GM12878 (cell line): ENCODE results near the gene FXYD6. TPM values are rescaled to one million over a fixed set of nuclear protein-coding genes. Genes with fewer than 3 reads are reported as not detected.

Source experiments
- ATAC-seq: fragments of 200-7000 bp; cut with Tn5 transposase; 3 replicates; pipeline ENCODE4 v1.9.1; 2020; ENCODE audit warnings: mild to moderate bottlenecking, moderate library complexity
- BruUV-seq: library from RNA; stranded (reverse); fragments of 400-500 nt; replicated peaks from 2 replicates; lab custom pipeline; 2021; lab: Mats Ljungman, UMichigan
- CTCF ChIA-PET: fragments of 300-600 bp; sonication (Branson Sonifier 250); formaldehyde crosslinking; extraction: SDS; loops from one replicate; lab custom pipeline; 2021; ENCODE audit warnings: inconsistent platforms; lab: Yijun Ruan, JAX
- POLR2A ChIA-PET: fragments of 350-600 bp; formaldehyde crosslinking; extraction: SDS; loops from one replicate; lab custom pipeline; 2021; ENCODE audit warnings: inconsistent platforms; lab: Charles Lee
- RAD21 ChIA-PET: fragments of 300-600 bp; sonication (Branson Sonifier 250); formaldehyde crosslinking; loops from one replicate; lab custom pipeline; 2023; ENCODE audit warnings: antibody characterized with exemption; ENCODE audit not compliant: unreplicated experiment; lab: Charles Lee
- SMC1A ChIA-PET: fragments of 300-600 bp; sonication (Branson Sonifier 250); formaldehyde crosslinking; loops from one replicate; lab custom pipeline; 2023; ENCODE audit not compliant: unreplicated experiment, uncharacterized antibody; lab: Charles Lee
- DNase-seq: peaks from one replicate; pipeline ENCODE4 v3.0.0-alpha.2; 2011; ENCODE audit warnings: low read depth, low spot score
- FAIRE-seq: peaks from 3 replicates; lab custom pipeline; 2011; peaks lifted over from hg19 to GRCh38; lab: Jason Lieb, UNC
- H2AFZ ChIP-seq: 2 replicates; pipeline ENCODE4 v1.6.0; 2011; ENCODE audit warnings: low read depth, low read length, control low read depth; ENCODE audit not compliant: control insufficient read depth
- H3K27ac ChIP-seq: 2 replicates; pipeline ENCODE4 v1.5.1; 2011; ENCODE audit warnings: control low read depth; ENCODE audit not compliant: control insufficient read depth, insufficient read depth
- H3K27me3 ChIP-seq, 2 experiments: replicated peaks in 1 of 2; 2 replicates each; pipeline versions ENCODE4 v1.6.0 to v1.6.1; 2011; ENCODE audit warnings: low read length in 1 of 2; ENCODE audit not compliant: control insufficient read depth in 2 of 2, insufficient read depth in 2 of 2
- H3K36me3 ChIP-seq, 2 experiments: 2 replicates each; pipeline ENCODE4 v1.5.1; 2011; ENCODE audit warnings: low read length in 1 of 2; ENCODE audit not compliant: control insufficient read depth in 2 of 2, insufficient read depth in 2 of 2
- H3K4me1 ChIP-seq: 2 replicates; pipeline ENCODE4 v1.6.1; 2011; ENCODE audit warnings: mild to moderate bottlenecking, low read length, moderate library complexity, mixed read lengths; ENCODE audit not compliant: control insufficient read depth, insufficient read depth
- H3K4me2 ChIP-seq: 2 replicates; pipeline ENCODE4 v1.6.0; 2011; ENCODE audit warnings: control low read depth; ENCODE audit not compliant: control insufficient read depth, insufficient read depth
- H3K4me3 ChIP-seq: fragments of 200-600 bp; sonication (generic); 2 replicates; pipeline ENCODE4 v1.5.1; 2016
- H3K79me2 ChIP-seq: 2 replicates; pipeline ENCODE4 v1.6.0; 2011; ENCODE audit warnings: low read length; ENCODE audit not compliant: control insufficient read depth, insufficient read depth
- H3K9ac ChIP-seq: 2 replicates; pipeline ENCODE4 v1.8.0; 2011; ENCODE audit warnings: low read length, control low read depth, mixed read lengths; ENCODE audit not compliant: control insufficient read depth, insufficient read depth
- H3K9me3 ChIP-seq: replicated peaks from 3 replicates; pipeline ENCODE4 v1.5.1; 2011; ENCODE audit warnings: mild to moderate bottlenecking, low read length; ENCODE audit not compliant: control insufficient read depth, insufficient read depth
- H4K20me1 ChIP-seq: 2 replicates; pipeline ENCODE4 v1.6.0; 2011; ENCODE audit not compliant: control insufficient read depth, insufficient read depth
- ATF7 ChIP-seq: fragments of 450-650 bp; IDR thresholded peaks from 2 replicates; pipeline ENCODE4 v1.6.1; 2016; ENCODE audit warnings: low read depth, mild to moderate bottlenecking
- BCL11A ChIP-seq: IDR thresholded peaks from 2 replicates; pipeline ENCODE4 v1.6.1; 2011; ENCODE audit warnings: low read depth, low read length
- CBX5 ChIP-seq: sonication (generic); IDR thresholded peaks from 2 replicates; pipeline ENCODE4 v1.6.1; 2016; ENCODE audit warnings: low read depth, moderate library complexity, mild to moderate bottlenecking, inconsistent platforms
- CREM ChIP-seq: IDR thresholded peaks from 2 replicates; pipeline ENCODE4 v1.6.1; 2014; ENCODE audit warnings: antibody characterized with exemption, low read depth
- DPF2 ChIP-seq: fragments of 450-650 bp; IDR thresholded peaks from 2 replicates; pipeline ENCODE4 v1.6.1; 2017; ENCODE audit warnings: mild to moderate bottlenecking
- IKZF1 ChIP-seq: fragments of 450-650 bp; conservative IDR thresholded peaks from 2 replicates; pipeline ENCODE4 v1.6.1; 2017; ENCODE audit warnings: antibody characterized with exemption, mild to moderate bottlenecking
- JUNB ChIP-seq: IDR thresholded peaks from 2 replicates; pipeline ENCODE4 v1.6.1; 2016; ENCODE audit warnings: antibody characterized with exemption, mild to moderate bottlenecking
- MEF2B ChIP-seq: fragments of 450-650 bp; IDR thresholded peaks from 2 replicates; pipeline ENCODE4 v1.6.1; 2018; ENCODE audit warnings: mild to moderate bottlenecking, moderate library complexity; ENCODE audit not compliant: partially characterized antibody, poor library complexity, severe bottlenecking
- NFIC ChIP-seq: IDR thresholded peaks from 2 replicates; pipeline ENCODE4 v1.6.1; 2012; ENCODE audit warnings: low read depth, mild to moderate bottlenecking, inconsistent platforms, low read length, moderate library complexity
- NFXL1 ChIP-seq: fragments of 450-650 bp; IDR thresholded peaks from 2 replicates; pipeline ENCODE4 v1.6.1; 2017; ENCODE audit warnings: antibody characterized with exemption, mild to moderate bottlenecking, borderline replicate concordance
- PRDM15 ChIP-seq: fragments of 450-650 bp; formaldehyde crosslinking; IDR thresholded peaks from 2 replicates; pipeline ENCODE4 v1.4.0; 2020; ENCODE audit warnings: mild to moderate bottlenecking, moderate library complexity
- TAF1 ChIP-seq: IDR thresholded peaks from 2 replicates; pipeline ENCODE4 v1.6.1; 2011; ENCODE audit warnings: mild to moderate bottlenecking, low read depth, low read length, borderline replicate concordance
- ZSCAN29 ChIP-seq: fragments of 450-650 bp; IDR thresholded peaks from 2 replicates; pipeline ENCODE4 v1.6.1; 2017; ENCODE audit warnings: mild to moderate bottlenecking, moderate library complexity
- WGBS: methylation state at CpG from one replicate; pipeline ENCODE4 v1.1.6; 2016; ENCODE audit warnings: low lambda C conversion rate; ENCODE audit not compliant: insufficient replicate concordance, insufficient coverage; ENCODE audit errors: missing lambda C conversion rate; 5-methylcytosine and 5-hydroxymethylcytosine counted together
- in situ Hi-C: fragments of 300-500 bp; cut with MboI; formaldehyde crosslinking; loops from 9 replicates; pipeline ENCODE4 v1.14.3; 2018; ENCODE audit warnings: mixed read lengths
- intact Hi-C: fragments of 100-400 bp; cut with micrococcal nuclease; formaldehyde crosslinking; loops from one replicate; pipeline ENCODE4 v1.14.2; 2022; ENCODE audit not compliant: unreplicated experiment
- polyA plus RNA-seq, 11 experiments: library from polyadenylated mRNA; depleted of rRNA in 4 of 11; unstranded in 6 of 11; stranded (reverse) in 5 of 11; fragments of >200 nt; fragmentation: Nextera tagmentation in 4 of 11; fragmentation: Illumina TruSeq in 1 of 11; extraction: Ambion mirVana in 4 of 11; extraction: Trizol in 1 of 11; gene quantifications; 1 replicate in 1 of 11; 2 replicates in 10 of 11; pipeline versions ENCODE4 v1.2.1 to v1.2.3, GENCODE V29; 2011 to 2016; ENCODE audit warnings: inconsistent platforms in 2 of 11, missing spikeins in 2 of 11, low read depth in 1 of 11
- total RNA-seq, 4 experiments: library from RNA; depleted of rRNA in 3 of 4; stranded (reverse); fragments of >200 nt in 3 of 4; fragmentation: Illumina TruSeq in 1 of 4; extraction: Trizol in 1 of 4; gene quantifications; 2 replicates each; pipeline versions ENCODE4 v1.2.1 to v1.2.3, GENCODE V29; 2013 to 2021
- TF ChIP-seq, protein P1 (sequence below): fragments of 450-650 bp; formaldehyde crosslinking; IDR thresholded peaks from 2 replicates; pipeline ENCODE4 v1.5.0; 2022; ENCODE audit warnings: mild to moderate bottlenecking, missing genetic modification characterization

The FXYD6 gene
- total and polyA plus RNA-seq, 10 of the 15 experiments (the other 5 are each of a cell fraction or from before 2014, with no cell fraction given) = 0.09 to 2.0 (median 0.23) TPM; not detected in 2

- Histone ChIP-seq H3K9me3 (no peaks in the 10 kb centered on the region), H3K36me3 (no peaks in the 10 kb centered on the region), H2AFZ (no peak overlapping the region), H3K4me1 (no peaks in the 10 kb centered on the region; the same call in 1 of the 2 replicates), H3K9ac (no peak overlapping the region), H3K4me2 (no peak overlapping the region), H3K4me3 (no peak overlapping the region), H4K20me1 (no peaks in the 10 kb centered on the region), H3K27ac (no peak overlapping the region), H3K27me3 (peaks cover 0 to 4% of the 10 kb centered on the region in 2 experiments; a peak in 1 of 4 replicates), H3K79me2 (no peaks in the 10 kb centered on the region)
- ChIA-PET RAD21 (interaction anchor here (0.7 to 7.2 kb wide), 11 partner anchors 15 to 211 kb away, joined by 3 to 135 read pairs (median 10); partner anchors contain the start of genes FXYD2 and IL10RA), CTCF (interaction anchor here (0.5 to 5.9 kb wide), 22 partner anchors 9 to 416 kb away, joined by 3 to 238 read pairs (median 8); partner anchors contain the start of gene FXYD2), POLR2A (interaction anchor here (0.7 to 0.9 kb wide), 2 partner anchors 104 to 211 kb away, joined by 3 to 4 read pairs; no protein-coding TSS in a partner anchor), SMC1A (interaction anchor here (1.1 to 7.9 kb wide), 12 partner anchors 8 to 215 kb away, joined by 3 to 163 read pairs (median 8); partner anchors contain the start of gene FXYD2)
- in situ Hi-C loops (loop anchor here (5.0 kb wide), 2 partner anchors 105 to 215 kb away; no protein-coding TSS in a partner anchor), intact Hi-C loops (no loop called here)
- ATAC-seq = peak; percentile 62
- FAIRE-seq = no peak
- DNase-seq = no peak
- WGBS = 25% methylated on average over 16 of the region's 16 CpGs
- BruUV-seq = no TSS peak
- no peak for TF ChIP-seq CBX5
- no peak for TF ChIP-seq PRDM15 (CRISPR knock-in tag)
- TF ChIP-seq NFIC = no peak
- TF ChIP-seq ATF7 = peak; percentile 60
- TF ChIP-seq, protein P1, sequence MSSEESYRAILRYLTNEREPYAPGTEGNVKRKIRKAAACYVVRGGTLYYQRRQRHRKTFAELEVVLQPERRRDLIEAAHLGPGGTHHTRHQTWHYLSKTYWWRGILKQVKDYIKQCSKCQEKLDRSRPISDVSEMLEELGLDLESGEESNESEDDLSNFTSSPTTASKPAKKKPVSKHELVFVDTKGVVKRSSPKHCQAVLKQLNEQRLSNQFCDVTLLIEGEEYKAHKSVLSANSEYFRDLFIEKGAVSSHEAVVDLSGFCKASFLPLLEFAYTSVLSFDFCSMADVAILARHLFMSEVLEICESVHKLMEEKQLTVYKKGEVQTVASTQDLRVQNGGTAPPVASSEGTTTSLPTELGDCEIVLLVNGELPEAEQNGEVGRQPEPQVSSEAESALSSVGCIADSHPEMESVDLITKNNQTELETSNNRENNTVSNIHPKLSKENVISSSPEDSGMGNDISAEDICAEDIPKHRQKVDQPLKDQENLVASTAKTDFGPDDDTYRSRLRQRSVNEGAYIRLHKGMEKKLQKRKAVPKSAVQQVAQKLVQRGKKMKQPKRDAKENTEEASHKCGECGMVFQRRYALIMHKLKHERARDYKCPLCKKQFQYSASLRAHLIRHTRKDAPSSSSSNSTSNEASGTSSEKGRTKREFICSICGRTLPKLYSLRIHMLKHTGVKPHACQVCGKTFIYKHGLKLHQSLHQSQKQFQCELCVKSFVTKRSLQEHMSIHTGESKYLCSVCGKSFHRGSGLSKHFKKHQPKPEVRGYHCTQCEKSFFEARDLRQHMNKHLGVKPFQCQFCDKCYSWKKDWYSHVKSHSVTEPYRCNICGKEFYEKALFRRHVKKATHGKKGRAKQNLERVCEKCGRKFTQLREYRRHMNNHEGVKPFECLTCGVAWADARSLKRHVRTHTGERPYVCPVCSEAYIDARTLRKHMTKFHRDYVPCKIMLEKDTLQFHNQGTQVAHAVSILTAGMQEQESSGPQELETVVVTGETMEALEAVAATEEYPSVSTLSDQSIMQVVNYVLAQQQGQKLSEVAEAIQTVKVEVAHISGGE (CRISPR knock-in tag) = no peak
- TF ChIP-seq TAF1 = no peak
- TF ChIP-seq DPF2 = no peak
- TF ChIP-seq JUNB = peak; percentile 28; the same call in 1 of the 2 replicates
- TF ChIP-seq BCL11A = peak; percentile 32; the same call in 1 of the 2 replicates
- no peak for TF ChIP-seq NFXL1
- TF ChIP-seq MEF2B = peak; percentile 11
- no peak for TF ChIP-seq ZSCAN29
- TF ChIP-seq IKZF1 = peak; percentile 46; the same call in 1 of the 2 replicates
- peak; percentile 28; the same call in 1 of the 2 replicates for TF ChIP-seq CREM
Measured at GRCh38 chr11:117842131-117842941, 34.1 kb downstream of the FXYD6 start.
